A549 treated with DMSO at 1 μM for 4 hours (cell line): ENCODE data around the gene UNKL. TPM values are rescaled to one million over a fixed set of nuclear protein-coding genes. Genes with fewer than 3 reads are reported as not detected.

Experiments
- total RNA-seq: library from RNA; stranded (reverse); fragments of 200-300 nt; extraction: Qiagen RNA extraction; gene quantifications from 5 replicates; pipeline ENCODE4 v1.2.3, GENCODE V29; 2022; ENCODE audit warnings: low read depth

The UNKL gene, protein sequence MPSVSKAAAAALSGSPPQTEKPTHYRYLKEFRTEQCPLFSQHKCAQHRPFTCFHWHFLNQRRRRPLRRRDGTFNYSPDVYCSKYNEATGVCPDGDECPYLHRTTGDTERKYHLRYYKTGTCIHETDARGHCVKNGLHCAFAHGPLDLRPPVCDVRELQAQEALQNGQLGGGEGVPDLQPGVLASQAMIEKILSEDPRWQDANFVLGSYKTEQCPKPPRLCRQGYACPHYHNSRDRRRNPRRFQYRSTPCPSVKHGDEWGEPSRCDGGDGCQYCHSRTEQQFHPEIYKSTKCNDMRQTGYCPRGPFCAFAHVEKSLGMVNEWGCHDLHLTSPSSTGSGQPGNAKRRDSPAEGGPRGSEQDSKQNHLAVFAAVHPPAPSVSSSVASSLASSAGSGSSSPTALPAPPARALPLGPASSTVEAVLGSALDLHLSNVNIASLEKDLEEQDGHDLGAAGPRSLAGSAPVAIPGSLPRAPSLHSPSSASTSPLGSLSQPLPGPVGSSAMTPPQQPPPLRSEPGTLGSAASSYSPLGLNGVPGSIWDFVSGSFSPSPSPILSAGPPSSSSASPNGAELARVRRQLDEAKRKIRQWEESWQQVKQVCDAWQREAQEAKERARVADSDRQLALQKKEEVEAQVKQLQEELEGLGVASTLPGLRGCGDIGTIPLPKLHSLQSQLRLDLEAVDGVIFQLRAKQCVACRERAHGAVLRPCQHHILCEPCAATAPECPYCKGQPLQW
- total RNA-seq, result 28.3 to 55.1 TPM (median 46.1 TPM) in 5 replicates

DNA sequence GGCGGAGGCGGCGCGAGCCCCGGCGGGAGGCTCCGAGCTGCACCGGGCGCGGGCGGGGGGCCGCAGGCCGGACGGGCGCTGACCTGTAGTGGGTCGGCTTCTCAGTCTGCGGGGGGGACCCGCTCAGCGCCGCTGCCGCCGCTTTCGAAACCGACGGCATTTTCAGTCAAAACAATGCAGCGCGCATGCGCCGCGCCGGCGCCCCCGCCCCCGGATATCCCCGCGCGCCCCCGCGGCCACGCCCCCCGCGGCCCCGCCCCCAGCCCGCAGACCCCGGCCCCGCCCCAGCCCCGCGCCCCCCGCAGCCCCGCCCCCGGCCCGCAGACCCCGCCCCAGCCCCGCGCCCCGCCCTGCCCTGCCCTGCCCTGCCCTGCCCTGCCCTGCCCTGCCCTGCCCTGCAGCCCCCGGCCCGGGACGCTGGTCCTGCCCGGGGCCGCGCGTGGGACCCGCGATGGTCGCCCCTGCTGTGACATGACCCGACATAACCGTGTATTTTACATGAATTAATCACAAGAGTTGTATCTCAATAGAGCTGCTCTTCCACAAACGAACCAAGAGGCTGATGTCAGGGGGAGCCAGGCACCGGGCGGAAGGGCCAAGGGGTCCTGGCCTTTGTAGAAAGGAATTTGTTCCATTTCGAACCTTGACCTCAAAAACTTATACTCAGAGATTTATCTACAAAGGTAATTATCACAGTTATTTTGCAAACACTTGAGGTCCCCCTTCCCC is at the start of gene UNKL:
TSS of gene UNKL (minus strand) at position 173 of the 729 bp plus-strand sequence. CDS start at position 160, 13 bp downstream.

DNA sequence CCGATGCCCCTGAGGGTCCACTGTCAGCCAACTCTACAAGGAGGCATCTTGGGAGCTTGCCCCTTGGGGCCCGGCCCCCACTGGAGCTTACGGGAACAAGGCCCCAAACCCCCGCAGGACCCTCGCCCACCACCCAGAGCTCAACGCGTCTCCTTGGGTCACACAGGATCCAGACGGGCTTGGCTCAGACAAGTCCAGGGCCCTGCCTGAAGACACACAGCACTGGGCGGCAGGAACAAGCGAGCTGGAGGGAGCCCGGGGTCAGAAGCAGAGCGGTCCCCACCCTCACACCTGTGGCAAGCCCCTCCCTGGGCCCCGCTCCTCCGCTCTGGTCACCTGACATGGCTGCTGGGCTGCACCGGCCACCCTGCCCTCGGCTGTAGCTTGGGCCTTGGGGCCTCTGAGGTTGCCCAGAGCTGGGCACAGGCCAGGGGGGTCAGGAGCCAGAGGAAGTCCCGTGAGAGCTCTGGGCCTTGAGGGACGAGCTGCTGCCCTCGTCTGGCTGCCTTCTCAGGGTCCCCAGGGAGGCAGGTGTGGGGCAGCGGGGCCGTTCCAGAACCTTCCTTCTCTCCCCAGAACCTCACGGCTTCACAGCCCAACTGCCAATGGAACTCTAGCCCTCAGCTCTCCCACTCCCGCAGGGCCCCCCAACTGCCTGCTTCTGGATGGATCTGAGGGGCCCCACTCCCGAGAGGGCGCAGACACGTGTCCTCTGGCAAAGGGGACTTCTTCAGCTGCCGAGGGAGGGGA is 29.7 kb upstream of the UNKL start, which contains the start of gene CCDC154:
TSS of gene CCDC154 (minus strand) at position 577 of the 750 bp plus-strand sequence. CDS start at position 343, 234 bp downstream.

DNA sequence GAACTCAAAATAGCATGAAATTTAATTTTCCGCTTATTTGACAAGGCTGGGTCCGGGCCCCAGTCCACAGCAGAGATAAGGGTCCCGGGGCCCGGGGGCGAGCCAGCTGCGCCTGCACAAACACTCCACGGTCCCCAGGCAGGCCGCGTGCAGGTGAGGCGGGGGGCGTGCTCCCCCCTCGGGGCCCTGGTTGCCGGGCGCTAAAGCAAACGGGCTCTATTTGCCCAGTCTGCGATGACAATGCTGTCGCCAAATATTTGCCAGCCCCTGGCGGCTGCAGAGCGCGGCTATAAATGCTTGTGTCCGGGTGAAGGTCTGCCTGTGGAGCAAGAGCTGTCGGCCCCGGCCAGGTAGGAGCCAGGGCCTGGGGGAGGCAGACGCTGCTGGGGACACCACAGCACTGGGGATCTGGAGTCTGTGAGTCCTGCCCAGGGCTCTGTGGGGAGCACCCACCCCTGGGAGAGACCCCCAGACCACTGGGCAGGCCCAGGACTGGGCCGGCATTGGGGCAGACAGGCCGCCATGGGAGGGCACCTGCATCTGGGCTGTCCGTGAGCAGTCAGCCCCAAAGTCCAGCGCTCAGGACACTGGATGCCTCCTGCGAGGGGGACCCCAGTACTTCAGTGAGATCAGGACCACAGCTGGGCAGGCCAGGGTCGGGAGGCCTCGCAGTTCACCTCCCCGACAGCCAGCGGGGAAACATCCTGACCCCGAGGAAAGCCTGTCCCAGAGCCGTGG is 16.4 kb upstream of the UNKL start, which contains the start of gene PERCC1:
TSS of gene PERCC1 (plus strand) at position 320 of the 738 bp plus-strand sequence. CDS start 1,516 bp downstream, outside the sequence.

DNA sequence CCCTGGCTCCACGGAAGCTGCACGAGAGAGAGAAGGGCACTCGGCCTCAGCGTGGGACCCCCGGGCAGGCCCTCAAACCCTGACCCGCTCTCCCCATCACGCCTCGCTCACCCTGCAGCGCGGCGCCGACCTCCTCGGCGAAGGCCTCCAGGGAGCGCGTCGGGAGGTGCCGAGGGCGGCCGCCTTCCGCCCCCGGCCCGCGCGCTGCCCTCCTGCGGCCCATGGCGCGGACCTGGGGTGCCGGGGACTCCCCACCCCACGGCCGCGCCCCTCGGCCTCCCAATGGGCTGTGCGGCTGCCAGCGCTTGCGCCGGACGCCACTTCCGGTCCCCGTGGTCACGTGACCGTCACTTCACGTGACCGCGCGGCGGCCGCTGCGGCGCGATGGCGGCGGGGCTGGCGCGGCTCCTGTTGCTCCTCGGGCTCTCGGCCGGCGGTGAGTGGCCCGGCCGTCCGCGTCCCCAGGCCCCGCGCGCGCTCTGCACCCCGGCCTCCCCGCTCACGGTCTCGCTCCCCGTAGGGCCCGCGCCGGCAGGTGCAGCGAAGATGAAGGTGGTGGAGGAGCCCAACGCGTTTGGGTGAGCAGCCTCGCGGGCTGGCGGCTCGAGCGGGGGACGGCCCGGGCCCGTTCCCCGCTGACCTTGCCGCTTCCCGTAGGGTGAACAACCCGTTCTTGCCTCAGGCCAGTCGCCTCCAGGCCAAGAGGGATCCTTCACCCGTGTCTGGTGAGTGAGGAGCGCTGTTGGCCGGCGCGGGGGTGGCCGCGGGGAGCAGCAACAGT is 62.7 kb downstream of the UNKL start, which contains the start of the genes GNPTG and TSR3:
TSS of gene GNPTG (plus strand) at position 350 of the 781 bp plus-strand sequence. CDS start at position 385, 35 bp downstream.
TSS of gene TSR3 (minus strand) at position 297 of the 781 bp plus-strand sequence. CDS start at position 223, 74 bp downstream.

DNA sequence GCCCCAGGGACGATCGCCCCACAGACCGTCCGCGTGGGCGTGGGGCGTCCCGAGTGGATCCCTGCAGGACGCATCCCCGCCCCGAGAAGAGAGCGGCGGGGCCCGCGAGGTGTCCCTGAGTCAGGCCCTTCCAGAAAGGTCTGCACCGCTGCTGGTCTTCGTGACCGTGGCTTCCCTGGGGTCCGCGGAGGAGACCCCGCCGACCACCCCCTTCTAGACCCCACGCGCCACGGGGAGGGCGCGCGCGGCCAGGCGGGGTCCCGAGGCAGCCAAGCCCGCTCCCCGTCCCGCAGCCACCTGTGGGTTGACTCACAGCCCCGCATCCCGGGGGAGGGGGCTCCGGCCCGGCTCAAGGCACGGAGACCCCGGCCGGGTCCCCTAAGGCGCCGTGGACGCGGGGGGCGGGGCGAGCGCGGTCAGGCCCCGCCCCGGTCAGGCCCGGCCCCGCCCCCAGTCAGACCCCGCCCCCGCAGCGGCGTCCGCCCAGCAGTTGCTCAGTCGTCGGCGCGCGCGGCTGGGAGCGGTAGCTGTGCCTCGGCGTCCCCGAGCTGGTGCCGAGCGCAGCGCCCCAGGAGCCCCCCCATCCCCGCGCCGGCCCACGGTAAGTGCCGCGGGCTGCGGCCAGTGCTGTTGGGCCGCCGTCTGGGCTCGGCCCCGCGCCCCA is 81.2 kb downstream of the UNKL start, which contains the start of gene BAIAP3:
TSS of gene BAIAP3 (plus strand) at position 497 of the 664 bp plus-strand sequence. CDS start 4,905 bp downstream, outside the sequence.

Other genes with a start within 250 kb of the UNKL start
- gene TPSG1, start 189.4 kb downstream of the UNKL start, total RNA-seq, result 0.10 to 0.22 TPM (median 0.12 TPM) in 3 of 5 replicates, not detected in the others
- gene TPSB2, start 184.5 kb downstream of the UNKL start, total RNA-seq, result not detected in 5 replicates
- gene TPSAB1, start 174.0 kb downstream of the UNKL start, total RNA-seq, result 0.13 TPM in 1 of 5 replicates, not detected in the others
- gene TPSD1, start 158.6 kb downstream of the UNKL start, total RNA-seq, result not detected in 5 replicates
- gene UBE2I, start 105.1 kb downstream of the UNKL start, total RNA-seq, result 165 to 192 TPM (median 171 TPM) in 5 replicates
- gene BAIAP3, start 81.1 kb downstream of the UNKL start, total RNA-seq, result 0.31 to 1.6 TPM (median 1.1 TPM) in 5 replicates
- gene TSR3, start 62.8 kb downstream of the UNKL start, total RNA-seq, result 57.7 to 93.3 TPM (median 82.5 TPM) in 5 replicates
- 24.7 to 37.3 TPM (median 29.4 TPM) in 5 replicates for gene GNPTG, start 62.8 kb downstream of the UNKL start, total RNA-seq
- gene UQCC4, start 6.0 kb upstream of the UNKL start, total RNA-seq, result 34.1 to 37.8 TPM (median 35.7 TPM) in 5 replicates
- gene PERCC1, start 16.4 kb upstream of the UNKL start, total RNA-seq, result not detected in 5 replicates
- 0.09 to 0.57 TPM (median 0.28 TPM) in 5 replicates for gene CCDC154, start 29.9 kb upstream of the UNKL start, total RNA-seq
- gene CLCN7, start 60.3 kb upstream of the UNKL start, total RNA-seq, result 56.1 to 84.3 TPM (median 77.2 TPM) in 5 replicates
- gene PTX4, start 74.2 kb upstream of the UNKL start, total RNA-seq, result not detected in 5 replicates
- gene TELO2, start 78.7 kb upstream of the UNKL start, total RNA-seq, result 33.6 to 43.6 TPM (median 41.1 TPM) in 5 replicates
- gene TMEM204, start 119.0 kb upstream of the UNKL start, total RNA-seq, result not detected in 5 replicates
- gene IFT140, start 197.4 kb upstream of the UNKL start, total RNA-seq, result 8.2 to 9.3 TPM (median 9.3 TPM) in 5 replicates
- gene CRAMP1, start 197.7 kb upstream of the UNKL start, total RNA-seq, result 14.1 to 18.6 TPM (median 16.7 TPM) in 5 replicates